Caco-2 (cell line): ENCODE data around the gene PIGK. TPM values are rescaled to one million over a fixed set of nuclear protein-coding genes. Genes with fewer than 3 reads are reported as not detected.

Experiments used
- BruUV-seq: library from RNA; stranded (reverse); fragments of 400-500 nt; replicated peaks from 2 replicates; lab custom pipeline; 2021; lab: Mats Ljungman, UMichigan
- CTCF ChIA-PET: fragments of 300-600 bp; sonication (Branson Sonifier 250); formaldehyde crosslinking; loops from one replicate; lab custom pipeline; 2022; ENCODE audit warnings: antibody characterized with exemption; lab: Charles Lee
- POLR2A ChIA-PET: fragments of 300-600 bp; sonication (Branson Sonifier 250); formaldehyde crosslinking; loops from one replicate; lab custom pipeline; 2022; ENCODE audit warnings: antibody characterized with exemption; lab: Charles Lee
- DNase-seq, 2 experiments: peaks; one replicate each; pipeline versions ENCODE4 v3.0.0 to v3.0.0-alpha.2; 2020 to 2022
- H3K27me3 ChIP-seq: replicated peaks from 2 replicates; pipeline ENCODE4 v1.6.0; 2011; ENCODE audit warnings: low read length; ENCODE audit not compliant: control insufficient read depth, insufficient read depth
- H3K36me3 ChIP-seq: 2 replicates; pipeline ENCODE4 v1.5.1; 2011; ENCODE audit warnings: low read length; ENCODE audit not compliant: control insufficient read depth, insufficient read depth
- H3K4me1 ChIP-seq: fragments of 250-450 bp; sonication (Bioruptor Pico); 2 replicates; pipeline ENCODE4 v1.5.1; 2020; ENCODE audit warnings: mild to moderate bottlenecking
- H3K4me3 ChIP-seq: 2 replicates; pipeline ENCODE4 v1.5.1; 2011; ENCODE audit warnings: low read depth, mild to moderate bottlenecking, control low read depth, low read length
- H3K9me3 ChIP-seq: fragments of 250-450 bp; sonication (Bioruptor Pico); 2 replicates; pipeline ENCODE4 v1.5.1; 2020; ENCODE audit warnings: mild to moderate bottlenecking, moderate library complexity
- H3K27ac Mint-ChIP-seq: one replicate; pipeline ENCODE4 v1.8.0; 2022; ENCODE audit warnings: mixed read lengths; ENCODE audit not compliant: unreplicated experiment
- H3K27me3 Mint-ChIP-seq: one replicate; pipeline ENCODE4 v1.8.0; 2022; ENCODE audit warnings: mixed read lengths; ENCODE audit not compliant: insufficient read depth, unreplicated experiment
- H3K36me3 Mint-ChIP-seq: one replicate; pipeline ENCODE4 v1.8.0; 2022; ENCODE audit warnings: mild to moderate bottlenecking, mixed read lengths; ENCODE audit not compliant: insufficient read depth, unreplicated experiment
- H3K4me1 Mint-ChIP-seq: one replicate; pipeline ENCODE4 v1.8.0; 2022; ENCODE audit warnings: low read depth, mixed read lengths; ENCODE audit not compliant: unreplicated experiment
- H3K4me3 Mint-ChIP-seq: one replicate; pipeline ENCODE4 v1.8.0; 2022; ENCODE audit warnings: mild to moderate bottlenecking, moderate library complexity, mixed read lengths; ENCODE audit not compliant: unreplicated experiment
- H3K9me3 Mint-ChIP-seq: one replicate; pipeline ENCODE4 v1.8.0; 2022; ENCODE audit warnings: mixed read lengths; ENCODE audit not compliant: unreplicated experiment
- CTCF ChIP-seq, 2 experiments: fragments of 200-600 bp in 1 of 2; IDR thresholded peaks; 1 replicate in 1 of 2; 2 replicates in 1 of 2; pipeline versions ENCODE4 v1.5.1 to v1.8.0; 2011 to 2022; ENCODE audit warnings: antibody characterized with exemption in 1 of 2, control low read depth in 1 of 2, inconsistent platforms in 1 of 2, low read depth in 1 of 2, low read length in 1 of 2, mild to moderate bottlenecking in 1 of 2, moderate library complexity in 1 of 2; ENCODE audit not compliant: insufficient read depth in 1 of 2, severe bottlenecking in 1 of 2, unreplicated experiment in 1 of 2
- intact Hi-C: fragments of 100-400 bp; cut with micrococcal nuclease; formaldehyde crosslinking; loops from one replicate; pipeline ENCODE4 v1.10.0; 2022; ENCODE audit not compliant: unreplicated experiment
- total RNA-seq: library from RNA; stranded (reverse); gene quantifications from 2 replicates; pipeline ENCODE4 v1.2.3, GENCODE V29; 2022

The PIGK gene
- total RNA-seq, 1 experiment from 2014 or later: 19.7 TPM

- no peaks in the 10 kb centered on the region for H3K36me3 ChIP-seq
- intact Hi-C loops: no loop called here
- no peak for DNase-seq
- no peaks in the 10 kb centered on the region for H3K4me1 Mint-ChIP-seq
- H3K4me3 Mint-ChIP-seq: no peak overlapping the region
- H3K4me3 ChIP-seq: no peak overlapping the region
- ChIA-PET CTCF (no interaction called here), POLR2A (no interaction called here)
- no peak for TF ChIP-seq CTCF (IDR thresholded peaks at IDR 0.05; ENCODE audit: insufficient read depth in 1 of 2, low read depth in 1 of 2, low read length in 1 of 2, severe bottlenecking in 1 of 2, unreplicated experiment in 1 of 2)
- BruUV-seq: no TSS peak
- H3K36me3 Mint-ChIP-seq: no peaks in the 10 kb centered on the region
- no peaks in the 10 kb centered on the region for H3K9me3 Mint-ChIP-seq
- H3K9me3 ChIP-seq: no peaks in the 10 kb centered on the region
- H3K27me3 ChIP-seq: no peaks in the 10 kb centered on the region
- H3K4me1 ChIP-seq: no peaks in the 10 kb centered on the region
- peaks cover 7% of the 10 kb centered on the region for H3K27me3 Mint-ChIP-seq
- H3K27ac Mint-ChIP-seq: no peak overlapping the region
Observed at GRCh38 chr1:77081834-77082233, 137.4 kb downstream of the PIGK start.

GRCh38 chr1:77076759-77077158, 142.5 kb downstream of the PIGK start:
- no peak for TF ChIP-seq CTCF (IDR thresholded peaks at IDR 0.05; ENCODE audit: insufficient read depth in 1 of 2, low read depth in 1 of 2, low read length in 1 of 2, severe bottlenecking in 1 of 2, unreplicated experiment in 1 of 2)
- H3K9me3 Mint-ChIP-seq: no peaks in the 10 kb centered on the region
- H3K27me3 Mint-ChIP-seq: peaks cover 14% of the 10 kb centered on the region
- DNase-seq: no peak
- H3K27me3 ChIP-seq: no peaks in the 10 kb centered on the region
- no peaks in the 10 kb centered on the region for H3K9me3 ChIP-seq
- no peaks in the 10 kb centered on the region for H3K36me3 Mint-ChIP-seq
- H3K27ac Mint-ChIP-seq: no peak overlapping the region
- H3K4me1 ChIP-seq: no peaks in the 10 kb centered on the region
- no TSS peak for BruUV-seq
- POLR2A ChIA-PET: no interaction called here
- H3K36me3 ChIP-seq: no peaks in the 10 kb centered on the region
- CTCF ChIA-PET: no interaction called here
- intact Hi-C loops: no loop called here
- H3K4me3 Mint-ChIP-seq: no peak overlapping the region
- H3K4me3 ChIP-seq: no peak overlapping the region
- H3K4me1 Mint-ChIP-seq: no peaks in the 10 kb centered on the region

GRCh38 chr1:77068013-77068412, 151.2 kb downstream of the PIGK start:
- BruUV-seq: no TSS peak
- Mint-ChIP-seq H3K36me3 (no peaks in the 10 kb centered on the region), H3K4me1 (no peaks in the 10 kb centered on the region), H3K27me3 (peaks cover 11% of the 10 kb centered on the region), H3K4me3 (no peak overlapping the region), H3K9me3 (no peaks in the 10 kb centered on the region), H3K27ac (no peak overlapping the region)
- no peaks in the 10 kb centered on the region for H3K36me3 ChIP-seq
- no peak for TF ChIP-seq CTCF (IDR thresholded peaks at IDR 0.05; ENCODE audit: insufficient read depth in 1 of 2, low read depth in 1 of 2, low read length in 1 of 2, severe bottlenecking in 1 of 2, unreplicated experiment in 1 of 2)
- ChIA-PET CTCF (no interaction called here), POLR2A (no interaction called here)
- H3K4me1 ChIP-seq: no peaks in the 10 kb centered on the region
- intact Hi-C loops: no loop called here
- H3K9me3 ChIP-seq: no peaks in the 10 kb centered on the region
- H3K27me3 ChIP-seq: no peaks in the 10 kb centered on the region
- no peak for DNase-seq
- H3K4me3 ChIP-seq: no peak overlapping the region
